Sigmoid colon (tissue), 4 donors: ENCODE measurements around the gene CRABP2.

Experiments
- CTCF ChIP-seq, 4 experiments: fragments of 450-650 bp in 3 of 4; fragments of 200-600 bp in 1 of 4; IDR thresholded peaks; one replicate each; pipeline ENCODE4 v1.5.1; 2016 to 2019; ENCODE audit warnings: antibody characterized with exemption in 4 of 4, mild to moderate bottlenecking in 3 of 4, moderate library complexity in 2 of 4
- POLR2AphosphoS5 ChIP-seq, 4 donors: sonication (generic); formaldehyde crosslinking; IDR thresholded peaks; one replicate each; pipeline ENCODE4 v1.6.1; 2017; ENCODE audit warnings: antibody characterized with exemption in 4 of 4

- TF ChIP-seq CTCF (IDR thresholded peaks at IDR 0.05) (no peak), POLR2AphosphoS5 (IDR thresholded peaks at IDR 0.05) (no peak)
Observed at GRCh38 chr1:156680056-156680455, 25.3 kb downstream of the CRABP2 start.
